HG02571 (cell line): ENCODE results near the gene GPR160.

Experiments
- ATAC-seq: cut with Tn5 transposase; IDR thresholded peaks from one replicate; pipeline ENCODE4 v1.9.1; 2021; ENCODE audit warnings: mild to moderate bottlenecking, moderate library complexity; ENCODE audit not compliant: unreplicated experiment

GPR160 gene

DNA sequence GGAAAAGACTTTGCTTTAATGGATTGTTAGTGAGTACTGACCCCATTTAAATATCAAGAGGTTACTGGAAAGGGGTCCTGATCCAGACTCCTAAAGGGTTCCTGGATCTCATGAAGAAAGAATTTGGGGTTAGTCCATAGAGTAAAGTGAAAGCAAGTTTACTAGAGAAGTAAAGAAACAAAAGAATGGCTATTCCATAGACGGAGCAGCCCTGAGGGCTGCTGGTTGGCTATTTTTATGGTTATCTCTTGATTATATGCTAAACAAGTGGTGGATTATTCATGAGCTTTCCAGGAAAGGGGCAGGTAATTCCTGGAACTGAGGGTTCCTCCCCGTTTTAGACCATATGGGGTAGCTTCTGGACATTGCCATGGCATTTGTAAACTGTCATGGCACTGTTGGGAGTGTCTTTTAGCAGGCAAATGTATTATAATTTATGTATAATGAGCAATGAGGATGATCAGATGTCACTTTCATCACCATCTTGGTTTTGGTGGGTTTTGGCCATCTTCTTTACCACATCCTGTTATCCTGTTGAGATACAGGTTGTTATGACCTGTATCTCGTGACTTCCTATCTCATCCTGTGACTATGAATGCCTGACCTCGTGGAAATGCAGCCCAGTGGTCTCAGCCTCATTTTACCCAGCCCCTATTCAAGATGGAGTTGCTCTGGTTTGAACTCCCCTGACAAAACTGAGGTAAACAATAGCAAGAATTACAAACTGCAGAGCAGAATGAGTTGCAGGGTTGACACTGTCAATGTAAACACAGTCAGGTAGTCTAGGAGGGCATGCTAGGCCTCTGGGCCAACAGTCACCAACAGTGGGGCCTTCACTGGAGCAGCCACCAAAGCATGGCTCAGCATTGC is 10.3 kb upstream of the GPR160 start:
- ATAC-seq = no peak

DNA sequence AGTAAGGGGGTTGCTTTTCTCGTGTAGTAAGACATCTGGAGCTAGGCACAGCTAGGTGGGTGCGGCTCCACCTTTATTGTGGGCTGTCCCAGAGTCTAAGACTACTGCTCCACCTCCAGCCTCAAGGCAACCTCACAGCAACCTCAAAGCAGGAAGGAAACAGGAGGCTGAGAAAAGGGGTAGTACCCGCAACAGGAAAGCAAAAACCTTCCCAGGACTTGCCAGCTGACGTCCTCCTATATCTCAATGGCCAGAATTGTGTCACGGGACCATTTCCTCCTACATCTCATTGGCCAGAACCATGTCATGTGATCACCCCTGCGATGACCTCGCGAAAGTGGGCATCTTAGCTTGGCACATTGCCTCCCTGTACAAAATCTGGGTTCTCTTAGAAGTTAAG is 4.3 kb upstream of the GPR160 start:
- ATAC-seq = no peak

DNA sequence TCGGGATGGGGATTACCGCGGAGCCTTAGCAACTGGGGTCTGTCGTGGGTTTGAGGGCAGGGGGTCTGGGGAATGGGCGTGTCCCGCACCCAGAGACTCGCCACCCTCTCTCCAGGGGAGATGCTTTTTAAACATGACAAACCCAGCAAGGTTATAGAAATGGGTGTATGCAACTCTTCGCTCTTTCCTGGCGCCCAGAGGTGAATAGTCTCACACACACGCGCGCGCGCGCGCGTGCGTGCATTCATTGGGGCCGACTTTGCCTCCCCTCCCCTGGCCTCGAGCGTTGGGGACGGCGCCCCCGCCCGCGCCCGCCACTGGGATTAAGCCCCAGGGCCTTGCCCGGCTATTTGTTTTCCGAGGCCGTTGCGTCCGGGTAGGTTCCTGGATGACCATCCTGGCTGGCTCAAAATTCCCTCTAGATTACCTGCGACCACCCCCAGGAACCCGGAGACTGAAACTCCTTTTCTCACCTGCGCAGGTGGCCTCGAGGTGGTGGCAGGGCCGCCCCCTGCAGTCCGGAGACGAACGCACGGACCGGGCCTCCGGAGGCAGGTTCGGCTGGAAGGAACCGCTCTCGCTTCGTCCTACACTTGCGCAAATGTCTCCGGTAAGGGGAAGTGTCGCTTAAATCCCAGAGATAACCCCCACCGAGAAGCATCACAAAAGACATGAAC is 777 bp downstream of the GPR160 start:
- ATAC-seq = peak; percentile 15

DNA sequence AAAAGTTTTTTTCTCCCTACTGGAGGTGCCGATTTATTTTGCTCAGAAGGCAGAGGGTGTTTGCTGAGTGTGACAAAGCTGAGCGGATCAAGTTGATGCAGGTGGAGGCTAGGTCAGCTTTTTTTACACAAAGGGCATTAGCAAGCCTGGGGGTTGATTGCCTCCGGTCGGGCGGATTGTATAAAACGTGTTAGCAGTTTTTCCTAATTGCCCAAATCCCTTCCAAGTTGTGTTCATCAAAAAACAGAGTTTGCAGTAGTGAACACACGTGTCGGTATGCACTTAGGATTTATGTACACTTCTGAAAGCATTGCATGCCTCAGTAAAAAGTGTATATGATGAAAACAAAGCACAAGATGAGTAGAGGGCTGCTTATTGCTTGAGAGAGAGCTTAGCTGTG is 2.6 kb downstream of the GPR160 start:
- no peak for ATAC-seq

DNA sequence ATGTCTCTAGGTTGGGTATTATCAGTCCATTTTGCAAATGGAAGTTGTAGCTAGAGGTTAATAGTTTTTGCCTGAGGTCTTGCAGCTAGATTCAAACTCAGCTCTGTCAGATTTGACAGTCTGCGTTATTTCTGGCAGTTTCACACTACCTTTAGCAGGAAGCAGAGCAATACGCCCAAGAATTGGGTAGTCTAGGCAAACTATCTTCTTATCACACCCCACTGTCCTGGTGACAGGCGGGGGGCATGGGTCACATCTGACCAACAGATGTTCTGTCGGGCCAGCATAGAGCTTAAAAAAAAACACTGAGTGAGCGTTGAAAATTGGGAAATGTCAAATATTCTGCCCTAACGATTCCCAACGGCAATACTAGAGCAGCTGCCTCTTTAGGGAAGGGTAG is 5.7 kb downstream of the GPR160 start:
- ATAC-seq = no peak

DNA sequence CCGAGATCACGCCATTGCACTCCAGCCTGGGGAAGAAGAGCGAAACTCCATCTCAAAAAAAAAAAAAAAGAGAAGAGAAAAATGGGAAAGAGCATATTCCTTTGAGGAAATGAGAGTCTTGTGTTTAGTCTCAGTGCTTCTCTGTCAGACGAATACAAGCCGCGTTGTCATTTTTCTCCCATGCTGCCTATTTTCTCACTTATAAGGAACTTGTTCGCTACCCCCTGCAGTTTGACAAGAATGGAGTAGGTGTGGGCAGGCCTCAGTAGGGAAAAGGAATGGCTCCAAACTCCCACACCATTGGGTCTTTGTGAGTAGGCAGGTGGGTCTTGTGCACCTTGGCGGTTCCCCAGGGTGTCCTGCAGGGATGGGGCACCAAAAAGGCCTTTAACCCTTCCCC is 6.5 kb downstream of the GPR160 start:
- ATAC-seq = no peak

DNA sequence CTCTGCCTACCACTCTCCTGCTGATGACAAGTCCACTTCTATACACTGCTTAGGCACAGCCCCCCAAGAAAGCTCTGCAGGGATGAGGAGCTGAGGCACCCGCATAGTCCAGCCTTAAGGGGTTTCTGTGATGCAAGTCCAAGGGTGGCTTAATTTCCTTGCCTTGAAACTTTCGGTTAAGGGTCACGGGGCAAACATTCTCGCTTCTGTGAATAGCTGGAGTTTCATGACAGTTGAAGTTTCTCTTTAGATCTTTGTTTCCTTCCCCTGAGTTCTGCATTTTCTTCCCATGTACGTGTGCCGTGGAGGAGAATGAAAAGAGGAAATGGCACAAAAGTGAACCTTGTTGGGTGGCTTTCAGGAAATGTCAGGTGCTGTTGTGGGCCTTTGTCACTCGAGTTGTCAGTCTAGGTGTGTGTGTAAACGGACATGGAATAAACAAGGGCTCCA is 7.0 kb downstream of the GPR160 start:
- ATAC-seq = peak; percentile 64

DNA sequence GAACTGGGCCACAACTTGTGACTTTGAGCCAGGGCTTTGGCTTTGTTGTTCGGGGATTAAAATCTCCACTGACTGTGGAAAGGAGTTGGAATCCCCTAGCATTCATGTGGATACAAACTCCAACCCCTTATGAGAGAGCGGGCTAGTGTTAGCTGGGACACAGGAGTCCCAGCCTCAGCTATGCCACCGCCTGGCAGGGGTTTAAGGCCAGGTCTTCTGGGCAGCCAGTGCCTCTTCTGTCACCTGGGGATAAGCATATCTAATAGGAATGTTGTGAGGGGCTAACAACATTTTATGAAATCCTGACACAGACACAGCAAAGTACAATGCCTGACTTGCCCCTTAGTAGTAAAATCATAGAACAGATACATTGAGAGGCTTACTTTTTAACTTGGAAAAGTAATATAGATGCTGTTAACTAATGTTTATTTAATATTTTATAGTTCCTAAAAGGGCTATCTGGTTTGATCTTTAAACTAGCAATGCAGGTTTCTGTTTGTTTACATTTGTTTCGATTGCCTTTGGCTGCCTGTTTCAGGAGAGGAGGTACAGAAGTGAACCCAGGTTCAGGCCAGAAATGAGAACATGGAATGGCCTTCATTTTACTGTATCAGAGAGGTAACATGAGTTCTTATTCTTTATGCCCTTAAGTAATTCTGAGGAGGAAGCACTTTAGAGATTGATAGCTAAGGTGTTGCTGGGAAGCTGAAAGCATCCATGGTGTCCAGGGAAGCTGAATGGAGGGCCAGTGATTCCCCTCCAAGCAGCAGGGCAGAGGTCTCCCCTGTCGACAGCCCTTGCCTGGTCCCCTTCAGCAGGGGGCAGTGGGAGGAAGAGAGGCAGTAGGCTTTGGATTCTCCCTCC is 8.7 kb downstream of the GPR160 start:
- ATAC-seq = no peak

DNA sequence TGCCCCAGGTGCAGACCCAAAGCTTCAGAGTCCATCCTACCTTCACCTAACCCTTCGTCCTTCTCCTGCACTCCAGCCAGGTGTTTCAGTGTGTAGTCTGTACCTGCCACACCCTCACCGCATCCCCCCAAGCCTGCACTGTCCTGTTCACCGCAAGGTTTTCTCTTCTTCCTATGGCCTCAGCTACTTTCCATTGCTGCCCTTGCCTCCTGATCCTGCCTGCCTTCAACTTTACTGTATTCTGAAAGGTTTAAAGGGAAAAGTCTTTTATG is 9.3 kb downstream of the GPR160 start:
- ATAC-seq = no peak

DNA sequence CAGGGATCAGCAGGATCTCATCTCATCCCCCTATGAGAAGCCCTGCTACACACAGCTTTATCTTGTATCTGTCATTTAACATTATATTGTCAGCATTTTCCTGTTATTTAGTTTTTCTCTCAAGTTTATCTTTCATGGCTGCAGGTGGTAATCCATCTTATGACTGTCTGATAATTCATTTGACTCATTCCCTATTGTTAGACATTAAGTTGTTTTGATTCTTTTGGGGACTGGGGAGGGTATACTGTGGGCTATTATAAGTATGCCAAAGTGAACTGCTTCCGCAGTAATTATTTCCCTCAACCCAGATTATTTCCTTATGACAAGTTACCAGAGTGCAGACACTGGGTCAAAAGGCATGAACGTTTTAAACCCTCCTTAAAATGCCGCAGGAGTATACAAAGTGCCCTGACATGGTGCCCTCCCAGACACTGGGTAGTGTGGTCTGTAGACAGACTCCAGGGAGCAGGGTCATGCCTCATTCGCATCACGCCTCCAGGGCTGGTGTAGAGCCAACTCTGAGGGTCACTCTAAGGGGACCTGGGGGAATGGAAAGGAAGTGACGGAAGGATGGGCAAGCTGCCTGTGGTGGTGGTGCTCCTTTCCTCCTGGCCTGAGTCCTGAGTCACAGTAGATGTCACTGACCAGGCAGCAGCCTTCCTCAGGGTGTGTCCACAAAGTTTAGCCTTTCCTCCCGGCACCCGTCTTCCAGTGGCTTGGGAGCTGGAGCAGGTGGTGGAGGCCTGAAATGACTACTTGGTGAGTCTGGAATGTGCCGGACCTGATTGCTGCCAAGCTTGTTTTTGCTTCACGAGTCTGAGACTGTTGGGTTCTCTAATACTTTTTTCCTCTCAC is 11.6 kb downstream of the GPR160 start:
- ATAC-seq = no peak

DNA sequence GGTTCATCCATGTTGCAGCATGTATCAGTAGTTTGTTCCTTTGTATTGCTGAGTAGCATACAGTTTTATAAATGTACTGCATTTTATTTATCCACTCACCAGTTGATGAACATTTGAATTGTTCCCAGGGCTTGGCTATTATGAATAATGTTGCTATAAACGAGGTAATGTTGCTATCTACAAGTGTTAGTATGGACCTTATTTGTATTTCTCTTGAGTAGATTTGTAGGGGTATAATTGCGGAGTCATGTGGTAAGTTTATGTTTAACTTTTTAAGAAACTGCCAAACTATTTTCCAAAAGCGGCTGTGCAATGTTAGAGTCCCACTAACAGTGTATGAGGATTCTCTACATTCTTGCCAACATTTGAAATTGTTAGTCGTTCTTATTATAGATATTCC is 13.0 kb downstream of the GPR160 start:
- no peak for ATAC-seq

DNA sequence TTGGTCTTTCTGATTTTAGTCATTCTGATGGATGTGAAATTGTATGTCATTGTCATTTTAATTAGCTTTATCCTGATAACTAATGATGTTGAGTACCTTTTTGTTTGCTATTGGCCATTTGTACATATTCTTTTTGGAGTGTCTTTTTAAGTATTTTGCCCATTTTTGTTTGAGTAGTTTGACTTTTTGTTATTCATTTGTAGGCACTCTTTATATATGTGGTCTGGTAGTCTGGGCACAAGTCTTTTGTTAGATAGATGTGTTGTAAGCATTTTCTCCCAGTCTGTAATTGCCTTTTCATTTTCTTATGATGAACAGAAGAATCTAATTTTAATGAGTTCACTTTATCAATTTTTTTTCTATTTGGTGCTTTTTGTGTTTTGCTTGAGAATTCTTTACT is 14.6 kb downstream of the GPR160 start:
- no peak for ATAC-seq

DNA sequence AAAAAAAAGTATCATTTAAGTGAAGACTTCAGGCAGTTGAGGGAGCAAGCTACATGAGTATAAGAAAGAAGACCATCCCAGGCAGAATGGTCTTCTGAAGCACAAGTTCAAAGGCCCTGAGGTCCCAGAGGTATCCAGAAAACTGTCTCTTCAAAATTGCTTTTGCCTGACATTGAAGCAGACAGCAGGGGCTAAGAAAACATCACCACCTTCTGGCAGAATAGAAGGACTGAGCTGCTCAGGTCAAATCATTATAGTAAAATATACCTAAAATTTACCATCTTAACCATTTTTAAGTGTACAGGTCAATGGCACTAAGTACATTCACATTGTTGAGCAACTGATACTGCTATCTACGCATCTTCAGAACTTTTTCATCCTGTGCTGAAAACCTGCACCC is 16.4 kb downstream of the GPR160 start:
- no peak for ATAC-seq

DNA sequence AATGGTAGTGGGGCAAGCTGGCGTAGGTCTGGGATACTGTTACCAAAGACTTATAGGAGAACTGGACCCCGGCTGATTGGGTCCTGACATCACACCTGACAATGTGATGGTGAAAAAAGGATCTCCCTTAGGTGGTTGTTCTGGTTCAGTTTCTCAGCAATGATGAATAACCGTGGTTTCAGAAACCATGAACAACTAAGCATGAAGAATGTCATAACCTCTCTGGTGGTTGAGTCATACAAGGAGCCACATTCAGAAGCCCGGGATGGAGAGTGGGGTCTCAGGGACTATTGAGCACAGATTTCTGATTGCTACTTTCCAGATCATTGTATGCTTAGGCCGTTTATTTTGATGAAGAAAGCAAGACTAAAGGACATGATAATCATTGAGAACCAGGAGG is 17.4 kb downstream of the GPR160 start:
- ATAC-seq = peak; percentile 68

DNA sequence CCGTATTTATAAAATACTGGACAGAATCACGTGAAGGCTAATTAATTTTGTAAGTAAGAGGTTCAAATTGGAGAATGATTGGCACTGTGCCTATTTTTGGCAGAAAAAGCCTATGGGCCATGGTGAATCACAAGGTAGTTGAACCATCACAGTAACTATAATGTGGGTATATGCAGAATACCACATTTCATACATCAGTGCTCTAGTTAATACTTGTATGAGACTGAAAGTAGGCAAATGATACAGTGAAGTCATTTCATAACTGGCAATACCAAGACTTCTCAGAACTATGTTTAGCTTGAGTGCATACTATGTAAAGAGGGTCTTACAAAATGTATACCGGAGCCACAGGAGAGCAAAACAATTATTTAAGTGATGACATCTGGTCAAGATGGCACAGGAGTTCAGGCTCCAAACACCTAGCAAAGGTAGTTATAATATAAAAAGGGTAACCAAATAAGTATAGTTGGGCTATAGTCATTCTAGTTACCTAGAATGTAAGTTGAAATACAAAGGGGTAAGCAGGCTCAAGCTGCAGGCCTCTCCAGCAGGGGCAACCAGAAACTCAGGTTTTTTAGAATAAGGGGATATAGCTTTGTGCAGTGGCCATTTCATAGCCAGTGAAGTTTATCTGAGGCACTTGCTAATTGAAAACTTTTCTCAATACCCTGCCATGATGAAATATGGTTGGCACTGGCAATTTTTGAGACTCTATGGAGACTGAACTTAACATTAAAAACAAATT is 19.1 kb downstream of the GPR160 start:
- ATAC-seq = peak; percentile 87

DNA sequence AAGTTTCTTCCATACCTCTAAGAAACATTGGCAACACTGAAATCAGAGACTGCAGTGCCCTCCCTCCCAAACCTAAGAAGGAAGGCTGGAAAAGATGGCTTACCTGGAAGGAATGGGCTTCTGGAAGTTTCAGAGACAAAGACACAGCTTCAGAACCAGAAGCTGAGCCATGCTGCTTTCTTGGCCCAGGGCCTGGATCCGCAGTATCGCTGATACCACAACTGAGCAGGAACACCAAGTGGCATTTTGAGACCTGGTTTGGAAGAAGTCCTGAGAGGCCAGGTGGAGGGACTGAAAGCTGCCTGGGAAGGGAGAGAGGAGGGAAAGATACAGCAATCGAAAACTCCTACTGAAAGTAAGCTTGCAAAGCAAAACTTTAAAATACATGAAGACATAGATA is 19.8 kb downstream of the GPR160 start:
- no peak for ATAC-seq

DNA sequence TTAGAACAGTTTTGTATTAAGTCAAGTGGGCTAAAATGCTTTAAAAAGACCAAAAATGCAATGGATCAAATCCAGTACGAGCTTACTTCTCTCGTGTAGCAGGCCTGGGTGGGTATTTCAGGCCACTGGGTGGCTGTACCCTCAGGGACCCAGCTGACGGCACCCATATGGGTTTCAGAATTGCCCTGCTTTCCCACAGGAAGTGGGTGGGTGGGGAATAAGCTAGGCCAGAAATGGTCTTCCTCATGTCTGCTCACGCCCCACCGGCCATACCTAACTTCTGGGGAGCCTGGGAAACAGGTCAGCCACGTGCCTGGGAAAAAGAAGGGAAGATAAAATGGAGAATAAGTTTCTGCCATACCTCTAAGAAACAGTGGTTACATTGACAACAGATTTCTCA is 20.3 kb downstream of the GPR160 start:
- no peak for ATAC-seq

DNA sequence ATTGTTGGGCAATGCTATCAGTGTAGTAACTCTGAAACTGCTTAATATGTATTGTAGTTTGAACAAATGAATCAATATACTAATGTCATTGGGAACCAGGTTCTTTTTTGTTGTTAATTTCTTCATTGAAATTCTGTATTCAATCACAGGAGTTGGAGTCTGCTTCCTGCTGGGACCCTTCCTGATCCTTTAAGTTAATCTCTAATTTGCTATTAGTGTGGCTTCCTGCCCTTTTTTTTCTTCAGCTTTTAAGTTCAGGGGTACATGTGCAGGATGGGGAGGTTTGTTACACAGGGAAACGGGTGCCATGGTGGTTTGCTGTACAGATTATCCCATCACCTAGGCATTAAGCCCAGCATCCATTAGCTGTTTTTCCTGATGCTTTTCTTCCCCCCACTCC is 21.7 kb downstream of the GPR160 start:
- ATAC-seq = no peak

DNA sequence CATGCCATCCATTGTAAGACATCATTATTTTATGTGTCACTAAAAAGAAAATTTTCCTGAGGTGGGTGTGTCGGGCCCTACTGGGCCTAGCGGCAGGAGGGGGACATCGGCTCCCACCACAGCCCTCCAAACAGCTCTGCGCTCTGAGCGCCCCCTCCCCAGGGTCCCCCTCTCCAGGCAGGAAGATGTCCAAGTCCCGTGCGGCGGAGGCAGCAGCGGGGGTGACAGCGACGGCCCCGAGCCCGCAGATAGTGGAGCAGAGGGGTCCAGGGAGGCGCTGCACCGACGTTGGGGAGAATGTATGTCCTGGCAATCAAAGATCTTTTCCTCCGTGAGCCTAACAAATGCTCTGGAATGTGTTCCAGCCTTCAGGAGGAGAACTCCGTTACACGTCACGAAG is 24.3 kb downstream of the GPR160 start:
- ATAC-seq = no peak

DNA sequence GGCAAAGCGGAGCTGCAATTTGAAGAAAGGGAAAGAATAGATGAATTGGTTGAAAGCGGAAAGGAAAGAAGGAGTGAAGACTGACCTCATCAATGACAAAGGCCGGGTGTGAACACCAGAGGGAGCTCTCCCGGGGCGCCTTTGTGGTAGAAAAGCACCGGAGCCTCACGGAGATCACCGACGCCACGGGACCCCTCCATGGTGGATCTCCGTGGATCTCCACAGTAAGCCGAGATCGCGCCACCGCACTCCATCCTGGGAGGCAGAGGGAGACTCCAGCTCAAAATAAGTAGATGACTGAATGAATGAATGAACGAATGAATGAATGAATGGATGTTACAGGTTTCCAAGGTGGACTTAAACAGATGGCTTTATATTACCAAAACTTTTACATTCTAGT is 25.0 kb downstream of the GPR160 start:
- ATAC-seq = no peak
